Measurements from ENCODE around the gene CNBD2. TPM values are rescaled to one million over a fixed set of nuclear protein-coding genes. Genes with fewer than 3 reads are reported as not detected.

Gene CNBD2
- total and polyA plus RNA-seq, 2 donors (not counting 1 experiment from before 2014, with no cell fraction given) = 8.5 to 19.2 TPM

DNA sequence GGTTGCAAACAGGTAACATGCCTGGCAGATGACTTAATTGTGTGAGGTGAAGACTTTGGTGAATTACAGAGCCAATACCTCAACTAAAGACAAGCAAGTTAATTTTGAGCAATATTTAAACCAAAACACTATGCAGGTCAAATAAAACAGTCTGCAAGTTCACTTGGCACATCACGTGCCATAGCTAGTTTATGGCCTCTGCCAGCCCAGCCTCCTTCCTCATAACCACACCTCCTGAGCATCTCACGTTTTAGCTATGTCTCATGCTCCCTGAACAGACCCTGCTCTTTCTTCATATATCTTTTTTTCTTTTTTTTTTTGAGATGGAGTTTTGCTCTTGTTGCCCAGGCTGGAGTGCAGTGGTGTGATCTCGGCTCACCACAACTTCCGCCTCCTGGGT lies 4.5 kb upstream of the CNBD2 start:
- H3K27me3 Mint-ChIP-seq = peaks cover 3% of the 10 kb centered on the region
- Histone ChIP-seq H3K4me3 (ENCODE audit: control extremely low read depth in 1 of 5, extremely low read depth in 1 of 5, insufficient read depth in 1 of 5, low read depth in 2 of 5, low read length in 4 of 5) (no peak overlapping the region), H3K27ac (ENCODE audit: low read length in 2 of 2) (no peak overlapping the region), H3K9me3 (ENCODE audit: control extremely low read depth in 1 of 3, control insufficient read depth in 2 of 3, insufficient read depth in 1 of 3, low read length in 2 of 3) (peaks cover 0 to 1% (median 0%) of the 10 kb centered on the region in 3 donors), H3K79me2 (ENCODE audit: control insufficient read depth, insufficient read depth, low read length) (no peaks in the 10 kb centered on the region), H4K20me1 (ENCODE audit: control insufficient read depth, insufficient read depth, low read length, poor library complexity, severe bottlenecking) (no peaks in the 10 kb centered on the region), H3K27me3 (replicated peaks in 1 of 4; ENCODE audit: control extremely low read depth in 1 of 4, control insufficient read depth in 3 of 4, insufficient read depth in 4 of 4, low read length in 3 of 4) (no peaks in the 10 kb centered on the region), H3K36me3 (replicated peaks in 1 of 2; ENCODE audit: control extremely low read depth in 1 of 2, control insufficient read depth in 1 of 2, extremely low read depth in 1 of 2, insufficient read depth in 2 of 2, low read length in 1 of 2) (no peaks in the 10 kb centered on the region), H3K4me2 (replicated peaks; ENCODE audit: low read depth, low read length, poor library complexity, severe bottlenecking) (no peak overlapping the region), H2AFZ (ENCODE audit: insufficient read depth, low read depth, low read length, poor library complexity, severe bottlenecking) (no peak overlapping the region), H3K9ac (ENCODE audit: low read length) (no peak overlapping the region), H3K4me1 (ENCODE audit: control insufficient read depth in 2 of 2, insufficient read depth in 2 of 2, low read length in 2 of 2) (no peaks in the 10 kb centered on the region)
- 100% methylated on average over 1 of the region's 4 CpGs for WGBS (ENCODE audit: insufficient coverage)
- peaks cover 2% of the 10 kb centered on the region for H3K9me3 Mint-ChIP-seq (ENCODE audit: insufficient read depth)
- no peak for DNase-seq
- ATAC-seq (ENCODE audit: low read depth) = no peak
- H3K27ac Mint-ChIP-seq = no peak overlapping the region
- CTCF ChIA-PET = interaction anchor here (1.2 kb wide), 1 partner anchor 29 kb away, joined by 4 read pairs; no protein-coding TSS in a partner anchor
- TF ChIP-seq EZH2 (IDR thresholded peaks at IDR 0.05; ENCODE audit: borderline replicate concordance, insufficient read depth, low read depth, low read length, poor library complexity, severe bottlenecking) = no peak
- TF ChIP-seq, protein P1, sequence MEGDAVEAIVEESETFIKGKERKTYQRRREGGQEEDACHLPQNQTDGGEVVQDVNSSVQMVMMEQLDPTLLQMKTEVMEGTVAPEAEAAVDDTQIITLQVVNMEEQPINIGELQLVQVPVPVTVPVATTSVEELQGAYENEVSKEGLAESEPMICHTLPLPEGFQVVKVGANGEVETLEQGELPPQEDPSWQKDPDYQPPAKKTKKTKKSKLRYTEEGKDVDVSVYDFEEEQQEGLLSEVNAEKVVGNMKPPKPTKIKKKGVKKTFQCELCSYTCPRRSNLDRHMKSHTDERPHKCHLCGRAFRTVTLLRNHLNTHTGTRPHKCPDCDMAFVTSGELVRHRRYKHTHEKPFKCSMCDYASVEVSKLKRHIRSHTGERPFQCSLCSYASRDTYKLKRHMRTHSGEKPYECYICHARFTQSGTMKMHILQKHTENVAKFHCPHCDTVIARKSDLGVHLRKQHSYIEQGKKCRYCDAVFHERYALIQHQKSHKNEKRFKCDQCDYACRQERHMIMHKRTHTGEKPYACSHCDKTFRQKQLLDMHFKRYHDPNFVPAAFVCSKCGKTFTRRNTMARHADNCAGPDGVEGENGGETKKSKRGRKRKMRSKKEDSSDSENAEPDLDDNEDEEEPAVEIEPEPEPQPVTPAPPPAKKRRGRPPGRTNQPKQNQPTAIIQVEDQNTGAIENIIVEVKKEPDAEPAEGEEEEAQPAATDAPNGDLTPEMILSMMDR (IDR thresholded peaks at IDR 0.05) = no peak
- intact Hi-C loops (cut with micrococcal nuclease) = no loop called here
- no peaks in the 10 kb centered on the region for H3K4me1 Mint-ChIP-seq
- no peak overlapping the region for H3K4me3 Mint-ChIP-seq
- POLR2A ChIA-PET = interaction anchor here (0.6 kb wide), 1 partner anchor 442 kb away, joined by 3 read pairs; no protein-coding TSS in a partner anchor

DNA sequence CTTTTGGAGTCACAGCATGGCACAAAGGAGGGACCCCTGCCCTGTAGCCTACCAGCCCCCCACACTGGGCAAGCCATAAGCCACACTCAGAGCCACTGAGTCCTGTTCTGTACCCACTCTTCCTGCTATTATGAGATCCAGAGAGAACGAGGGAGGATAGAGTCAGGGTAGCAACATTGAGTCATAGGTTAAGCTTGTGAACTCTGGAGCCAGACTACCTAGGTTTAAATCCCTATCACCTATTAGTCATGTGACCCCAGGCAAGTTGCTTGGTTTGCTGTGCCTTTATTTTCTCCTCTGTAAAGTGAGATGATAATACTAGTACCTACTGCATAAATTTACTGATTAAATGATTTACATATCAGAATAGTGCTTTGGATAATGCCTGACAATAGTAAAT lies 540 bp downstream of the CNBD2 start:
- ATAC-seq (ENCODE audit: low read depth) = no peak

More for the DNA sequence above, 540 bp downstream of the CNBD2 start:
- Histone ChIP-seq H3K36me3 (replicated peaks in 1 of 2; ENCODE audit: control extremely low read depth in 1 of 2, control insufficient read depth in 1 of 2, extremely low read depth in 1 of 2, insufficient read depth in 2 of 2, low read length in 1 of 2) (no peaks in the 10 kb centered on the region), H3K9me3 (ENCODE audit: control extremely low read depth in 1 of 3, control insufficient read depth in 2 of 3, insufficient read depth in 1 of 3, low read length in 2 of 3) (no peaks in the 10 kb centered on the region), H3K27me3 (replicated peaks in 1 of 4; ENCODE audit: control extremely low read depth in 1 of 4, control insufficient read depth in 3 of 4, insufficient read depth in 4 of 4, low read length in 3 of 4) (no peaks in the 10 kb centered on the region), H2AFZ (ENCODE audit: insufficient read depth, low read depth, low read length, poor library complexity, severe bottlenecking) (no peak overlapping the region), H3K27ac (ENCODE audit: low read length in 2 of 2) (no peak overlapping the region), H3K9ac (ENCODE audit: low read length) (no peak overlapping the region), H3K4me3 (ENCODE audit: control extremely low read depth in 1 of 5, extremely low read depth in 1 of 5, insufficient read depth in 1 of 5, low read depth in 2 of 5, low read length in 4 of 5) (no peak overlapping the region), H3K4me1 (ENCODE audit: control insufficient read depth in 2 of 2, insufficient read depth in 2 of 2, low read length in 2 of 2) (no peaks in the 10 kb centered on the region), H4K20me1 (ENCODE audit: control insufficient read depth, insufficient read depth, low read length, poor library complexity, severe bottlenecking) (no peaks in the 10 kb centered on the region), H3K79me2 (ENCODE audit: control insufficient read depth, insufficient read depth, low read length) (no peaks in the 10 kb centered on the region), H3K4me2 (replicated peaks; ENCODE audit: low read depth, low read length, poor library complexity, severe bottlenecking) (no peak overlapping the region)
- DNase-seq = no peak
- ChIA-PET POLR2A (no interaction called here), CTCF (no interaction called here)
- Mint-ChIP-seq H3K9me3 (ENCODE audit: insufficient read depth) (no peaks in the 10 kb centered on the region), H3K27me3 (peaks cover 7% of the 10 kb centered on the region), H3K27ac (no peak overlapping the region), H3K4me1 (no peaks in the 10 kb centered on the region), H3K4me3 (no peak overlapping the region)
- intact Hi-C loops (cut with micrococcal nuclease) = no loop called here
- WGBS (ENCODE audit: insufficient coverage) = no CpG with 5 or more reads among the region's 1 CpG
- TF ChIP-seq, protein P1 (IDR thresholded peaks at IDR 0.05) = no peak
- no peak for TF ChIP-seq EZH2 (IDR thresholded peaks at IDR 0.05; ENCODE audit: borderline replicate concordance, insufficient read depth, low read depth, low read length, poor library complexity, severe bottlenecking)

All from B cell (primary cell).